Activated CD8-positive, alpha-beta memory T cell treated with anti-CD3 and anti-CD28 coated beads for 4 hours (primary cell): ENCODE measurements around the gene GRID2.

Source experiments
- DNase-seq, 2 donors: peaks; one replicate each; pipeline ENCODE4 v3.0.0-alpha.2; 2020; ENCODE audit warnings: low read depth in 2 of 2

The GRID2 gene

DNA sequence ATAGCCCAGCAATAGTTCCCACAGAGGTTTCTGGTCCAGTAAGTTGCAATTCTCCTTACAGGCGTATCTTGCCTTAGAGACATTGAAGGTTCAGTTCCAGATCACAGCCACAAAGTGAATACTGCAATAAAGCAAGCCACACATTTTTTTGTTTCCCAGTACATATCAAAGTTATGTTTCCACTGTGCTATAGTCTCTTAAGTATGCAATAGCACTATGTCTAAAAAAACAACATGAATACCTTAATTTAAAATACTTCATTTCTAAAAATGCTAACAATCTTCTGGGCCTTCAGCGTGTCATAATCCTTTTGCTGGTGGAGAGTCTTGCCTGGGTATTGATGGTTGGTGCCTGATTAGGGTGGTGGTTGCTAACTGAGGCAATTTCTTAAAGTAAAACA is 659.1 kb downstream of the GRID2 start:
- no peak for DNase-seq

- DNase-seq = no peak
These were observed 664.8 kb downstream of the GRID2 start for GRCh38 chr4:92968556-92968955.

- no peak for DNase-seq
These were observed 665.2 kb downstream of the GRID2 start for GRCh38 chr4:92968996-92969395.

GRCh38 chr4:92969650-92970379 is 666.0 kb downstream of the GRID2 start:
- DNase-seq = no peak

DNA sequence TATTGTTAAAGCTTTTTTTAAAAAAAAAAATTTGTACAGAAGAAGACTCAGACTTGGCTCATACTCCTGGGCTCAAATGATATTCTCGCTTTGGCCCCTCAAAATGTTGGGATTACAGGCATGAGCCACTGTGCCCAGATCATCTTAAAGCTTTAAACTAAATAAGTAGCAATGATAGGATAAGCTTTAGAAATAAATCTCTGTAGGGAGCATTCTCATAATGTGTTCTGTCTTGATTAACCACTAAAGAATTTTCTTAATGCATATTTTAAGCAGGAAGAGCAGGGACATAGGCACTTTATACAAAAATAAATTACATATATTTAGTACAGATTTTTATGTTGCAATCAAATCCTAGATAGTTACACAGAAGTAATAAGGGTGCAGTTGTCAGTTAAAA is 667.2 kb downstream of the GRID2 start:
- no peak for DNase-seq

DNA sequence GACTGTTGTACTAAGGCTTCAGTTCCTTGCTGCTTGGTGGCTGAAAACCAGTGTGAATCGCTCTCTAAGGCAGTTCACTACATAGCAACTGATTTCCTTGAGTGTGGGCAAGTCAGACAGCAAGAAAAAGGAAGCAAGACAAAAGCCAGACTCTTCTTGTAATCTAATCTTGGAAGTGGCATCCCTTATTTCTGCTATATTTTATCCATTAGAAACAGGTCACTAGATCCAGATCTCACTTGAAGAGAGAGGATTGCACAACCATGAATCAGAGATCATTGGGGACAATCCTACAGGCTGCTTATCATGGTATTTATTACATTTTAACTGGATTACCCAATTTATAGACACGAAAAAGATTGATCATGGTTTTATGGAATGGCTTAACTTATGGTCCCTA is 684.5 kb downstream of the GRID2 start:
- no peak for DNase-seq

DNA sequence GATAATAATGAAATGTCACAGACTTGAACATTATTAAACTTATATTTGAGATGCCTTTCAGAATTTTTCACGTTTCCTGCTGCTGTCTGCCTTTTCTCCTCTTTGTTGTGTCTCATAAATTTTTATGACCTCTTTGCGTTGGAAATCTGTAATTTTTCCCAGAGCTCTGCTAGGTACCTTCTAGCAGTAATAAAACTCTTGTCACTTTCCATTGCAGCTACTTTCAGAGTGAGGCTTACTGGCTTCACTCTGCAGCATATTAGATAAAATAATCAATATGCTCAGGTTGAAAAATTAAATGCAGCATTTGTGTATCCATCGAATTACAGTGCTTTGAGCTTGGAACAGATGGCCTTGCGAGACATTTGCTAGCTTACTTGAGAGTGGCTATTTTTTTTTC is 689.0 kb downstream of the GRID2 start:
- DNase-seq = no peak

- DNase-seq = no peak
These were observed 691.0 kb downstream of the GRID2 start for GRCh38 chr4:92994727-92995126.

- no peak for DNase-seq
These were observed 692.8 kb downstream of the GRID2 start for GRCh38 chr4:92996533-92996932.

- no peak for DNase-seq
These were observed 697.1 kb downstream of the GRID2 start for GRCh38 chr4:93000910-93001309.

- DNase-seq = no peak
These were observed 698.5 kb downstream of the GRID2 start for GRCh38 chr4:93002240-93002639.

- no peak for DNase-seq
These were observed 712.6 kb downstream of the GRID2 start for GRCh38 chr4:93016350-93016749.

GRCh38 chr4:93018243-93018642 is 714.5 kb downstream of the GRID2 start:
- DNase-seq = no peak

DNA sequence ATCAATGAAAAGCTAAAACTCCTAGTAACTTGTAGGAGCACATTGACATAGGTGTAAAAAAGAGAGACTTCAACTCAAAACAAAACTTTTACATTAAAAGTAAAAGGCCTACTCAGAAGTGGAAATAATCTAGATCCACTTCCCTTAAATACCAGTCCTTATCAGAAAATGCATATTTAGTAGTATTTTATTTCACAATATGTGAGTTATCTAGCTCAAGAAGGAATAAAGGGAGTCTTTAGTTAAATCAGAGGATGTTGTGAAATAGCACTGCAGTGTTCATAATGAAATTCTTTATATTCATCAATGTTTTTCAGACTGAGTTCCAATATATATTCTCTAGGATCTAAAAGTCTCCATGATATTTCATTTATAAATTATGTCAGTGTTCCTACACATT is 715.0 kb downstream of the GRID2 start:
- no peak for DNase-seq

GRCh38 chr4:93029769-93030168 is 726.0 kb downstream of the GRID2 start:
- no peak for DNase-seq

DNA sequence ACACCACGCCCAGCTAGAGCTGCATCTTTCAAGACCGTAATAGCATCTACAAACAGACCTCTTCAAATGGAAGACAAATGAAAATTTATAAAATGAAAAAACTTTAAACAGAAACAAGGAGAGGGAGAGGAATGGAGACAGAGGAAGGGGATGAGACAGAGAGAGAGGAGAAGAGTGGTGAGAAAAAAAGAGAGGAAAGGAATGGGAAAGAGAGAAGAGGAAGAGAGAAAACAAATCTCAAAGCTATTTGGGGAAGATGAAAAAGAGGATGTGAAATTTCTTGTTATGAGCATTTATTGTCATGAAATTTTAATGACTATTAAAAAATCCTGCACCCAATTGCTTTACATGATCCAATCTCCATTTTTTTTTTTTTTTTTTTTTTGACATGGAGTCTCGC is 726.9 kb downstream of the GRID2 start:
- no peak for DNase-seq

DNA sequence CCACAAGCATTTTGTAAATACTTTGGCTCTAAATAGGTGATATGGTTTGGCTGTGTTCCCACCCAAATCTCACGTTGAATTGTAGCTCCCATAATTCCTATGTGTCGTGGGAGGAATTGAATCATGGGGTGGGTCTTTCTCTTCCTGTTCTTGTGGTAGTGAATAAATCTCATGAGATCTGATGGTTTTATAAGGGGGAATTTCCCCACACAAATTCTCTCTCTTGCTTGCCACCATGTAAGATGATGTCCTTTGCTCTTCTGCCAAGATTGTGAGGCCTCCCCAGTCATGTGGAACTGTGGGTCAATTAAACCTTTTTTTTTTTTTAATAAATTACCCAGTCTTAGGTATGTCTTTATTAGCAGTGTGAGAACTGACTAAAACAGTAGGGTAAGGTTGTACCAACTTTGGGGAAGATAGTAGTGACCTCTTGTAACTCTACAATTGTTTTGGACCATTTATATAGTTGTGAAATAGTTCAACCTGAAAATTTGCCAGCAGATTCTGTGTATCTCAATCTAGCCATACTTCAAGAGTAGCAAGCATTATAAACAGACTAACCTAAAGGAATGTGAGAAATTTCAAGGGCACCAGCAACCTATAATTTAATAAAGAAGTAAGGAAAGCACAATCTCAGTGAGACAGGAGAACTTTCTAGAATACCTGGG is 727.8 kb downstream of the GRID2 start:
- no peak for DNase-seq

GRCh38 chr4:93042746-93043145 is 739.0 kb downstream of the GRID2 start:
- DNase-seq = no peak

GRCh38 chr4:93053140-93053539 is 749.4 kb downstream of the GRID2 start:
- DNase-seq = no peak

DNA sequence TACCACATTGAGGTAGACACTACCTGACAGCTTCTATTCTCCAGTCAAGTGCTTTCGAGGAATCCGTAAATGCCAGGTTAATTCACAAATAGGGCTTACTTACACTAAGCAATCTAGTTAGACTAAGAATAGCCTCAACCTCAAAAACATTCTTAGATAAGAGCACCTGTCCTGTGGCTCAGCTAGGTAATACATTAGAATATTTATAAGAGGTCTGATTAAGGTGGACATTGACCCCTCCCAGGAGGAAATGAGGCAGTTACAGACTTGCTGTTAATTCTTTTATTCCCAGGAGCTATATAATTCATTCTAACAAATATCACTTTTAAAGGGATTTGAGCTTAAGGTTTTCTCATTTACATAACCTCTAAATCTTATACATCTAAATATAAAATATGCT is 758.1 kb downstream of the GRID2 start:
- DNase-seq = no peak

GRCh38 chr4:93063325-93063724 is 759.6 kb downstream of the GRID2 start:
- no peak for DNase-seq

- DNase-seq = no peak
These were observed 762.0 kb downstream of the GRID2 start for GRCh38 chr4:93065790-93066189.

DNA sequence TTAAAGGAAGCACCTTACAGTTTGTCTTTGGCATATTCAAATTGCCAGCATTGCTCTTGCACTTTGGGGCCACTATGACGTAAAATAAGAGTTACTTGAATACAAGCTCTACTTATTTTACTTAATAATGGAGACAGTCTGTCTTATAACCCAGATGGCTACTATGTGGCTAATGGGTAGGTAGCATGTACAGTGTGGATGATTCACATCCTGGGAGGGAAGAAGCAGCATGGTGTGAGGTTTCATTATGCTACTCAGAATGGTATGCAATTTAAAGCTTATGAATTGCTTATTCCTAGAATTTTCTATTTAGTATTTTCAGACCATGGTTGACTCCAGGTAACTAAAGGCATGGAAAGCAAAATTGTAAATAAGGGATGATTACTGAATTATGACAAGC is 763.0 kb downstream of the GRID2 start:
- no peak for DNase-seq

- no peak for DNase-seq
These were observed 768.5 kb downstream of the GRID2 start for GRCh38 chr4:93072292-93072691.
